Dermis microvascular lymphatic vessel endothelial cell (primary cell): ENCODE data around the gene ASAP2. TPM values are rescaled to one million over a fixed set of nuclear protein-coding genes. Genes with fewer than 3 reads are reported as not detected.
"Not testable (repeated sequence)": the region's sequence is repeated elsewhere in the genome, so short reads cannot be mapped to it uniquely, and the experiment has no call there.

ENCODE experiments used
- DNase-seq, 2 donors: peaks; one replicate each; pipeline versions ENCODE4 v3.0.0 to v3.0.0-alpha.2; 2010; ENCODE audit warnings: low read depth in 2 of 2
- total RNA-seq: library from RNA; depleted of rRNA; stranded (reverse); fragments of >200 nt; gene quantifications from 2 replicates; pipeline ENCODE4 v1.2.1, GENCODE V29; 2014

Gene ASAP2
- total RNA-seq, 1 donor from 2014 or later = 30.0 TPM

GRCh38 chr2:9211496-9211895, 4.9 kb downstream of the ASAP2 start:
- no peak for DNase-seq

- DNase-seq = no peak
Observed at GRCh38 chr2:9212010-9212635, 5.5 kb downstream of the ASAP2 start.

GRCh38 chr2:9212661-9213411, 6.2 kb downstream of the ASAP2 start:
- peak; percentile 49 to 59 for DNase-seq

GRCh38 chr2:9213477-9214051, 7.0 kb downstream of the ASAP2 start:
- no peak for DNase-seq

- DNase-seq = no peak
Observed at GRCh38 chr2:9214873-9215272, 8.3 kb downstream of the ASAP2 start.

GRCh38 chr2:9215680-9216079, 9.1 kb downstream of the ASAP2 start:
- DNase-seq = no peak

- not testable (repeated sequence) for DNase-seq
Observed at GRCh38 chr2:9216143-9216542, 9.5 kb downstream of the ASAP2 start.

GRCh38 chr2:9217838-9218770, 11.5 kb downstream of the ASAP2 start:
- no peak for DNase-seq

GRCh38 chr2:9219027-9219445, 12.4 kb downstream of the ASAP2 start:
- DNase-seq = no peak

- no peak for DNase-seq
Observed at GRCh38 chr2:9220201-9220600, 13.6 kb downstream of the ASAP2 start.

- no peak for DNase-seq
Observed at GRCh38 chr2:9221223-9221622, 14.6 kb downstream of the ASAP2 start.

GRCh38 chr2:9222239-9222892, 15.8 kb downstream of the ASAP2 start:
- no peak for DNase-seq

GRCh38 chr2:9222893-9223287, 16.3 kb downstream of the ASAP2 start:
- no peak for DNase-seq

GRCh38 chr2:9225806-9226205, 19.2 kb downstream of the ASAP2 start:
- DNase-seq = peak in 1 of 2 donors; percentile 35

GRCh38 chr2:9226458-9227380, 20.1 kb downstream of the ASAP2 start:
- DNase-seq = no peak

GRCh38 chr2:9228088-9228751, 21.6 kb downstream of the ASAP2 start:
- peak; percentile 38 to 74 for DNase-seq

- no peak for DNase-seq
Observed at GRCh38 chr2:9228781-9229469, 22.3 kb downstream of the ASAP2 start.

GRCh38 chr2:9229470-9229820, 22.8 kb downstream of the ASAP2 start:
- no peak for DNase-seq
